ENCODE results near the gene SORBS1. TPM values are rescaled to one million over a fixed set of nuclear protein-coding genes. Genes with fewer than 3 reads are reported as not detected.

The SORBS1 gene
- total and polyA plus RNA-seq, 8 donors, result 11.4 to 25.6 (median 16.8) TPM

DNA sequence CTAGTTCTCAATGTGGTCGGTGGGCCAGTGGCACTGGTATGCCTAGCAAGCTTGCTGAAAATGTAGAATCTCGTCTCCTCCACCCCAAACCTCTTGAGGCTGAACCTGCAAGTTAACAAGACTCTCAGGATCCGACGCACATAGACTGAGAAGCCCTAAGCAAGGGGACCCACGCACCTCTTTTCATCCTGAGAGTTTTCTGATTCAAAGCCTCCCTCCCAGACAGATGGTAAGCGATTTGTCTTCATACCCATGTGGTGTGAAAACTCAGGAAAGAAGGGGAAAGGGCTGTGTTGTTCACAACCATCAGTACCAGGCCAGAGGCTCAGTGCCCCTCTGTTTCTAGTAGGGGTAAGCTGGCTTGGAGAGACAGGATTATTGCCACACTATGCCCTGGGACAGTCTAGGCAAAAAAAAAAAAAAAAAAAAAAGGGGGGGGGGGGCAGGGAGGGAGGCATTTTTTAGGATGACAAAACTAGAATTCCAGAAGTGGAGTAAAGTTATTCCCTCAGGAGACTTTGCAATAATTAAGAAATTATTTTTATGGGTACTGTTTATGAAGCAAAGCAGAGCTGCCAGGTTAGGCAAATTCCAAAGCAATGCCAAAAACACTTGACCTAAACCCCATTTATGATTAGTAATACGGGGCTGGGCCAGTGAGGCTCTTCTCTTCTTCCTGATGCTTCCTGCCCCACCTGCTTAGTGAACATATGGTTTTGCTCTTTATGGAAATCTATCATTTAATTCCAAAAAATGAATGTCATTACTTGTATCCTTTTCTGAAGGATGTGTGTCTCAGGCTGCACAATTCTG, 152.8 kb downstream of the SORBS1 start:
- peak overlapping the region in 3 of 4 donors; percentile 29 to 77 (median 59) for H3K27ac ChIP-seq
- H3K27me3 ChIP-seq, result no peaks in the 10 kb centered on the region
- peaks cover 10 to 37% (median 14%) of the 10 kb centered on the region in 3 donors for H3K4me1 ChIP-seq
- FAIRE-seq (no peak), ATAC-seq (peak in 1 of 4 donors; percentile 33), DNase-seq (no peak)
- TF ChIP-seq CTCF (IDR thresholded peaks at IDR 0.05), result no peak
- 89 to 90% methylated on average over 7 of the region's 7 CpGs for WGBS, 2 donors
- no peaks in the 10 kb centered on the region for H3K36me3 ChIP-seq
- no peaks in the 10 kb centered on the region for H3K9me3 ChIP-seq
- intact Hi-C loops (cut with DNase I), result no loop called here
- no peak overlapping the region for H3K4me3 ChIP-seq

GRCh38 chr10:95407546-95407945, 153.6 kb downstream of the SORBS1 start:
- FAIRE-seq (no peak), ATAC-seq (no peak)

GRCh38 chr10:95406651-95407280, 154.4 kb downstream of the SORBS1 start:
- H3K36me3 ChIP-seq, result no peaks in the 10 kb centered on the region
- H3K27ac ChIP-seq, result peak overlapping the region in 2 of 4 donors; percentile 17 to 67
- WGBS, 2 donors, result 22 to 24% methylated on average over 11 of the region's 11 CpGs
- H3K4me3 ChIP-seq, result no peak overlapping the region
- ATAC-seq, result peak; percentile 90 to 93 (median 91)
- H3K4me1 ChIP-seq, result peaks cover 10 to 37% (median 14%) of the 10 kb centered on the region in 3 donors
- no peak for FAIRE-seq
- peak; percentile 82 to 92 (median 87) for DNase-seq
- H3K27me3 ChIP-seq, result no peaks in the 10 kb centered on the region
- no peaks in the 10 kb centered on the region for H3K9me3 ChIP-seq
- intact Hi-C loops (cut with DNase I), result no loop called here
- TF ChIP-seq CTCF (IDR thresholded peaks at IDR 0.05), result no peak

More at GRCh38 chr10:95407546-95407945, 153.6 kb downstream of the SORBS1 start:
- 94 to 95% methylated on average over 7 of the region's 7 CpGs for WGBS, 2 donors
- no peak for TF ChIP-seq CTCF (IDR thresholded peaks at IDR 0.05)
- no peak for DNase-seq
- Histone ChIP-seq H3K27me3 (no peaks in the 10 kb centered on the region), H3K36me3 (no peaks in the 10 kb centered on the region), H3K4me3 (no peak overlapping the region), H3K4me1 (peaks cover 10 to 37% (median 14%) of the 10 kb centered on the region in 3 donors), H3K9me3 (no peaks in the 10 kb centered on the region), H3K27ac (peak overlapping the region in 2 of 4 donors; percentile 17 to 67)
- intact Hi-C loops (cut with DNase I), result no loop called here

DNA sequence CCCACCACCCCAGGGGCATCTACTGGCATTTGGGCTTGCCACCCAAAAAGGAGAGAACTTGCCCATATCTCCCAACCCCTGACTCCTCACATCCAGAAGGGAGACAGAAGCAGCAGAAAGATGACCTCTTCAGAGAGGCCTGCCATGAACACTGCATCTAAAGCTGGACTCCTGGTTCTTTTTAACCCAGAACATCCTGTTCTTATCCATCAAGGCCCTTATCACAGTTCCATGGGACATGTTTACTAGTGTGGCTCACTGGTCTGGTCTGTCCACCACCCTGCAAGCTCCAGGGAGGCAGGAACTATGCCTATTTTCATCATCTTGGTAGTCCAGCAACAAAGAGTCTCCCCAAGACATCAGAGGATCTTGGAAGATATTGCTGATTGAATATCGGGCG, 155.5 kb downstream of the SORBS1 start:
- intact Hi-C loops (cut with DNase I), result no loop called here
- H3K27me3 ChIP-seq, result no peaks in the 10 kb centered on the region
- no peaks in the 10 kb centered on the region for H3K36me3 ChIP-seq
- peaks cover 10 to 37% (median 14%) of the 10 kb centered on the region in 3 donors for H3K4me1 ChIP-seq
- 98 to 100% methylated on average over 2 of the region's 2 CpGs for WGBS, 2 donors
- no peaks in the 10 kb centered on the region for H3K9me3 ChIP-seq
- ATAC-seq, result no peak
- no peak overlapping the region for H3K27ac ChIP-seq
- no peak overlapping the region for H3K4me3 ChIP-seq
- no peak for TF ChIP-seq CTCF (IDR thresholded peaks at IDR 0.05)
- FAIRE-seq, result no peak
- DNase-seq, result no peak

Data from pancreas (tissue), 10 donors.